Measurements from ENCODE around the gene DUSP2. TPM values are rescaled to one million over a fixed set of nuclear protein-coding genes. Genes with fewer than 3 reads are reported as not detected.

The DUSP2 gene
- polyA plus RNA-seq, 3 donors: 2.3 to 15.6 (median 7.8) TPM

DNA sequence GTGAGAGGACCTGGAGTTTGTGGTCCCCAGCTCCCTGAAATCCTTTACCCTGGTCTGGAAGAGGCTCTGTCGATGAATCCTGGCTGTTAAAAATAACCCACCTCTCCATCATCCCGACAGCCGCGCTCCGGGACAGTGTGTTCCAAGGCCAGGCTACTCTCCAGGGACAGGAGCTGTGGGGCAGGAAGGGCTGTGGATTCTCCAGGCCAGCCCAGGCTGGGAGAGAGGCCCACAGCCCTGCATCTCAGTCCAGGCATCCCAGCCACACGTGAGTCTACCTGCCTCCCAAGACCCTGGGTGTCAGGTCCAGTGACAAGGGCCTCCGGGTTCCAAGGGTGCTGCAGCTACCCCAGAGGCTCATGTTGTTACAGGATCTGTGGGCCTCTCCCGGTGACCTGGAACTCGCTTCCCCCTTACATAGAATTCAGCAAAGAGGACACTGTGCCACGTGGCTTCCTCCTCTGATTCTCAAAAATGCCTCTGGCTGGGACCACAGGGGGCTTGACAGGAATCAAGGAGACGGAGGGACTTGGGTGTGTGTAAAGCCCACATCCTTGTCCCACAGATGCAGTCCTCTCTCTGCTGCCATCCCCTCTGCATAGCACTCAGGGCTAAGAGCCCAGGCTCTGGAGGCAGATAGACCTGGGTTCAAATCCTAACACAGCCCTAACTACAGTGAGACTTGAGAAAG, 46.2 kb downstream of the DUSP2 start:
- no peak overlapping the region for H3K27ac ChIP-seq (ENCODE audit: low read depth, low read length)
- WGBS, 3 donors: 60 to 70% (median 68%) methylated on average over 11 of the region's 11 CpGs

- WGBS, 3 donors: 75 to 86% (median 82%) methylated on average over 7 of the region's 7 CpGs
- no peak overlapping the region for H3K27ac ChIP-seq (ENCODE audit: low read depth, low read length)
Observed at GRCh38 chr2:96097951-96098823, 47.1 kb downstream of the DUSP2 start.

- H3K27ac ChIP-seq (ENCODE audit: low read depth, low read length): no peak overlapping the region
- 84 to 93% (median 92%) methylated on average over 5 of the region's 5 CpGs for WGBS, 3 donors
Observed at GRCh38 chr2:96097441-96097840, 47.8 kb downstream of the DUSP2 start.

GRCh38 chr2:96095116-96095636, 50.1 kb downstream of the DUSP2 start:
- H3K27ac ChIP-seq (ENCODE audit: low read depth, low read length): no peak overlapping the region
- 69 to 75% (median 72%) methylated on average over 7 of the region's 7 CpGs for WGBS, 3 donors

DNA sequence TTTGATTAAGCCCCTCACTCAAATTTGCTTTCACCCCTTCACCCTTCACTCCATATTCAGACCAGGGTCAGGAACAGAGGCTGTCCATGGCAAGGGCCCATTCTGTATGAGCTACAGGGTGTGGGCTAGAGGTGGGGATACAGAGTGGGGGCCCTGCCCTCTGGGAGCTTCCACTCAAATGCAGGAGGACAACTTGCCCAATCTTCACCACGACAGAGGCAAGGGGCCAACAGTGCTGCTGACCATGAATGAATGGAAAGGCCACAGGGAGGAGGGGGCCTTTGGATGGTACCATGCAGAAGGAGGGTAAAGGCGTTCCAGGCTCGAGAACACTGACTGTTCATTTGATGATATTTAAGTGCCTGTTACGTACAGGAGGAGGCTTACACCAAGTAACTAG, 51.7 kb downstream of the DUSP2 start:
- 88 to 98% (median 94%) methylated on average over 4 of the region's 4 CpGs for WGBS, 3 donors
- no peak overlapping the region for H3K27ac ChIP-seq (ENCODE audit: low read depth, low read length)

Other genes with a start within 250 kb of the DUSP2 start
- 1 to 10 TPM; 1.1 to 1.5 (median 1.3) TPM for gene ANKRD36C, start 153.6 kb downstream of the DUSP2 start, polyA plus RNA-seq
- 1 to 10 TPM; 1.6 to 7.9 (median 2.5) TPM for gene GPAT2, start 110.5 kb downstream of the DUSP2 start, polyA plus RNA-seq
- 1 to 10 TPM in 1 of 3 donors, under 1 TPM in 2; 0.35 to 2.6 (median 0.98) TPM for gene ADRA2B, start 28.9 kb downstream of the DUSP2 start, polyA plus RNA-seq
- under 1 TPM in 1 of 3 donors, not detected in 2; 0.10 TPM for gene ASTL, start 6.9 kb downstream of the DUSP2 start, polyA plus RNA-seq
- 10 to 100 TPM; 33.3 to 53.4 (median 48.0) TPM for gene STARD7, start 63.4 kb upstream of the DUSP2 start, polyA plus RNA-seq
- gene TMEM127, start 120.6 kb upstream of the DUSP2 start, polyA plus RNA-seq: 10 to 100 TPM; 12.3 to 27.7 (median 18.8) TPM
- gene CIAO1, start 120.8 kb upstream of the DUSP2 start, polyA plus RNA-seq: 10 to 100 TPM; 34.1 to 62.3 (median 35.9) TPM
- 10 to 100 TPM; 45.7 to 70.3 (median 50.2) TPM for gene SNRNP200, start 160.1 kb upstream of the DUSP2 start, polyA plus RNA-seq
- 1 to 10 TPM in 2 of 3 donors, under 1 TPM in 1; 0.36 to 2.1 (median 1.2) TPM for gene ITPRIPL1, start 179.9 kb upstream of the DUSP2 start, polyA plus RNA-seq
- gene NCAPH, start 190.3 kb upstream of the DUSP2 start, polyA plus RNA-seq: under 1 TPM; 0.17 to 0.79 (median 0.39) TPM